SK-N-SH treated with all-trans-retinoic acid at 6 μM for 48 hours (cell line): ENCODE measurements around the gene OR10J5.

Experiments used
- ATAC-seq: fragments of 200-7000 bp; cut with Tn5 transposase; 3 replicates; pipeline ENCODE4 v1.9.1; 2020; ENCODE audit warnings: mild to moderate bottlenecking, moderate library complexity
- ARNTL ChIP-seq: fragments of 450-650 bp; formaldehyde crosslinking; IDR thresholded peaks from 2 replicates; pipeline ENCODE4 v1.5.0; 2020; ENCODE audit warnings: low read depth, mild to moderate bottlenecking, moderate library complexity, borderline replicate concordance
- BACH2 ChIP-seq: fragments of 250-450 bp; sonication (Bioruptor Pico); IDR thresholded peaks from 2 replicates; pipeline ENCODE4 v1.9.0; 2021; ENCODE audit warnings: mild to moderate bottlenecking, borderline replicate concordance
- CSDC2 ChIP-seq: fragments of 250-450 bp; sonication (Bioruptor Pico); IDR thresholded peaks from 2 replicates; pipeline ENCODE4 v1.5.0; 2020; ENCODE audit warnings: mild to moderate bottlenecking, moderate library complexity
- GLIS3 ChIP-seq: fragments of 250-450 bp; sonication (Bioruptor Pico); IDR thresholded peaks from 2 replicates; pipeline ENCODE4 v1.5.0; 2020; ENCODE audit warnings: mild to moderate bottlenecking, moderate library complexity
- ISL1 ChIP-seq: fragments of 250-450 bp; sonication (Bioruptor Pico); IDR thresholded peaks from 2 replicates; pipeline ENCODE4 v2.1.2; 2022; ENCODE audit warnings: mild to moderate bottlenecking, moderate library complexity
- OSR1 ChIP-seq: fragments of 250-450 bp; sonication (Bioruptor Pico); IDR thresholded peaks from 2 replicates; pipeline ENCODE4 v1.8.0; 2022; ENCODE audit warnings: moderate library complexity, mild to moderate bottlenecking, inconsistent platforms
- PPARA ChIP-seq: fragments of 250-450 bp; sonication (Bioruptor Pico); IDR thresholded peaks from 2 replicates; pipeline ENCODE4 v1.5.0; 2020; ENCODE audit warnings: mild to moderate bottlenecking, borderline replicate concordance
- SNAI2 ChIP-seq: fragments of 250-450 bp; sonication (Bioruptor Pico); IDR thresholded peaks from 2 replicates; pipeline ENCODE4 v1.5.0; 2020; ENCODE audit warnings: mild to moderate bottlenecking, moderate library complexity
- TCF4 ChIP-seq: fragments of 250-450 bp; sonication (Bioruptor Pico); IDR thresholded peaks from 2 replicates; pipeline ENCODE4 v1.8.0; 2021; ENCODE audit warnings: mild to moderate bottlenecking, moderate library complexity, borderline replicate concordance
- TOX ChIP-seq: fragments of 250-450 bp; sonication (Bioruptor Pico); IDR thresholded peaks from 2 replicates; pipeline ENCODE4 v1.8.0; 2021; ENCODE audit warnings: mild to moderate bottlenecking, moderate library complexity, borderline replicate concordance
- ZC3H10 ChIP-seq: fragments of 250-450 bp; sonication (Bioruptor Pico); IDR thresholded peaks from 2 replicates; pipeline ENCODE4 v1.5.1; 2021; ENCODE audit warnings: mild to moderate bottlenecking, moderate library complexity
- ZFP3 ChIP-seq: fragments of 250-450 bp; sonication (Bioruptor Pico); IDR thresholded peaks from 2 replicates; pipeline ENCODE4 v1.5.0; 2020; ENCODE audit warnings: mild to moderate bottlenecking, moderate library complexity
- ZFP30 ChIP-seq: fragments of 450-650 bp; formaldehyde crosslinking; IDR thresholded peaks from 2 replicates; pipeline ENCODE4 v1.5.0; 2022; ENCODE audit warnings: mild to moderate bottlenecking, moderate library complexity
- ZNF565 ChIP-seq: fragments of 450-650 bp; formaldehyde crosslinking; conservative IDR thresholded peaks from 2 replicates; pipeline ENCODE4 v1.5.0; 2020; ENCODE audit warnings: low read depth, mild to moderate bottlenecking, moderate library complexity
- ZNF70 ChIP-seq: fragments of 450-650 bp; formaldehyde crosslinking; IDR thresholded peaks from 2 replicates; pipeline ENCODE4 v1.5.0; 2020; ENCODE audit warnings: mild to moderate bottlenecking, moderate library complexity
- ZNF8 ChIP-seq: fragments of 450-650 bp; formaldehyde crosslinking; IDR thresholded peaks from 2 replicates; pipeline ENCODE4 v1.5.0; 2020; ENCODE audit warnings: mild to moderate bottlenecking, moderate library complexity
- TF ChIP-seq, protein P1 (sequence below): fragments of 250-450 bp; sonication (Bioruptor Pico); IDR thresholded peaks from 2 replicates; pipeline ENCODE4 v1.5.0; 2020; ENCODE audit warnings: mild to moderate bottlenecking, moderate library complexity
- TF ChIP-seq, protein P2 (sequence below): fragments of 250-450 bp; sonication (Bioruptor Pico); IDR thresholded peaks from 2 replicates; pipeline ENCODE4 v1.8.0; 2021; ENCODE audit warnings: low read depth, mild to moderate bottlenecking, moderate library complexity, borderline replicate concordance
- TF ChIP-seq, protein P3 (sequence below): fragments of 250-450 bp; sonication (Bioruptor Pico); IDR thresholded peaks from 2 replicates; pipeline ENCODE4 v1.5.1; 2021; ENCODE audit warnings: mild to moderate bottlenecking, moderate library complexity
- TF ChIP-seq, protein P4 (sequence below): fragments of 250-450 bp; sonication (Bioruptor Pico); IDR thresholded peaks from 2 replicates; pipeline ENCODE4 v1.5.1; 2020; ENCODE audit warnings: low read depth, mild to moderate bottlenecking, moderate library complexity
- TF ChIP-seq, protein P5 (sequence below): fragments of 250-450 bp; sonication (Bioruptor Pico); IDR thresholded peaks from 2 replicates; pipeline ENCODE4 v1.8.0; 2020; ENCODE audit warnings: mild to moderate bottlenecking, moderate library complexity, borderline replicate concordance

OR10J5 gene

DNA sequence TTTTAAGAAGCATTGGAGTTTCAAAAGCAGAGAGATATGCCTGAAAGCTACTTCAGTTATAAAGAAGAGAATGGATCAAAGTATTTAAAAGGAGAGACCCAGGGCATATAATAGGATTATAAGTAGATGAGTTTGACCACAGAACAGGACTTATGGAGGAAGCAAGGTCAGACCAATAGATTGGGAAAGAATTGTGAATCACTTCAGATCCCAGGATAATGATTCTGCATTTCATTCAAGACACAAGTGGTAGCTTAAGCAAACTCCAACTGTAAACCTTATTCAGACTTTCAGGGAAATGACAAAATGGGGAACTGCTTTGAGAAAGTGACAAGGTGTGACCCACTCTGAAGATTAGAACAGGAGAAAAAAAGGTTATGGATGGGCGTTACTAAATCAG lies 18.9 kb upstream of the OR10J5 start:
- no peak for ATAC-seq
- no peak for TF ChIP-seq CSDC2 (CRISPR knock-in tag)
- TF ChIP-seq, protein P1, sequence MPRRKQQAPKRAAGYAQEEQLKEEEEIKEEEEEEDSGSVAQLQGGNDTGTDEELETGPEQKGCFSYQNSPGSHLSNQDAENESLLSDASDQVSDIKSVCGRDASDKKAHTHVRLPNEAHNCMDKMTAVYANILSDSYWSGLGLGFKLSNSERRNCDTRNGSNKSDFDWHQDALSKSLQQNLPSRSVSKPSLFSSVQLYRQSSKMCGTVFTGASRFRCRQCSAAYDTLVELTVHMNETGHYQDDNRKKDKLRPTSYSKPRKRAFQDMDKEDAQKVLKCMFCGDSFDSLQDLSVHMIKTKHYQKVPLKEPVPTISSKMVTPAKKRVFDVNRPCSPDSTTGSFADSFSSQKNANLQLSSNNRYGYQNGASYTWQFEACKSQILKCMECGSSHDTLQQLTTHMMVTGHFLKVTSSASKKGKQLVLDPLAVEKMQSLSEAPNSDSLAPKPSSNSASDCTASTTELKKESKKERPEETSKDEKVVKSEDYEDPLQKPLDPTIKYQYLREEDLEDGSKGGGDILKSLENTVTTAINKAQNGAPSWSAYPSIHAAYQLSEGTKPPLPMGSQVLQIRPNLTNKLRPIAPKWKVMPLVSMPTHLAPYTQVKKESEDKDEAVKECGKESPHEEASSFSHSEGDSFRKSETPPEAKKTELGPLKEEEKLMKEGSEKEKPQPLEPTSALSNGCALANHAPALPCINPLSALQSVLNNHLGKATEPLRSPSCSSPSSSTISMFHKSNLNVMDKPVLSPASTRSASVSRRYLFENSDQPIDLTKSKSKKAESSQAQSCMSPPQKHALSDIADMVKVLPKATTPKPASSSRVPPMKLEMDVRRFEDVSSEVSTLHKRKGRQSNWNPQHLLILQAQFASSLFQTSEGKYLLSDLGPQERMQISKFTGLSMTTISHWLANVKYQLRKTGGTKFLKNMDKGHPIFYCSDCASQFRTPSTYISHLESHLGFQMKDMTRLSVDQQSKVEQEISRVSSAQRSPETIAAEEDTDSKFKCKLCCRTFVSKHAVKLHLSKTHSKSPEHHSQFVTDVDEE = no peak
- TF ChIP-seq ZNF565 = no peak
- TF ChIP-seq PPARA (CRISPR knock-in tag) = no peak
- TF ChIP-seq BACH2 = no peak
- TF ChIP-seq ZFP30 (CRISPR knock-in tag) = no peak
- TF ChIP-seq GLIS3 (CRISPR knock-in tag) = no peak
- TF ChIP-seq OSR1 (CRISPR knock-in tag) = no peak
- TF ChIP-seq ZNF70 (CRISPR knock-in tag) = no peak
- TF ChIP-seq, protein P2, sequence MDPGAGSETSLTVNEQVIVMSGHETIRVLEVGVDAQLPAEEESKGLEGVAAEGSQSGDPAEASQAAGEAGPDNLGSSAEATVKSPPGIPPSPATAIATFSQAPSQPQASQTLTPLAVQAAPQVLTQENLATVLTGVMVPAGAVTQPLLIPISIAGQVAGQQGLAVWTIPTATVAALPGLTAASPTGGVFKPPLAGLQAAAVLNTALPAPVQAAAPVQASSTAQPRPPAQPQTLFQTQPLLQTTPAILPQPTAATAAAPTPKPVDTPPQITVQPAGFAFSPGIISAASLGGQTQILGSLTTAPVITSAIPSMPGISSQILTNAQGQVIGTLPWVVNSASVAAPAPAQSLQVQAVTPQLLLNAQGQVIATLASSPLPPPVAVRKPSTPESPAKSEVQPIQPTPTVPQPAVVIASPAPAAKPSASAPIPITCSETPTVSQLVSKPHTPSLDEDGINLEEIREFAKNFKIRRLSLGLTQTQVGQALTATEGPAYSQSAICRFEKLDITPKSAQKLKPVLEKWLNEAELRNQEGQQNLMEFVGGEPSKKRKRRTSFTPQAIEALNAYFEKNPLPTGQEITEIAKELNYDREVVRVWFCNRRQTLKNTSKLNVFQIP (CRISPR knock-in tag) = no peak
- TF ChIP-seq, protein P3, sequence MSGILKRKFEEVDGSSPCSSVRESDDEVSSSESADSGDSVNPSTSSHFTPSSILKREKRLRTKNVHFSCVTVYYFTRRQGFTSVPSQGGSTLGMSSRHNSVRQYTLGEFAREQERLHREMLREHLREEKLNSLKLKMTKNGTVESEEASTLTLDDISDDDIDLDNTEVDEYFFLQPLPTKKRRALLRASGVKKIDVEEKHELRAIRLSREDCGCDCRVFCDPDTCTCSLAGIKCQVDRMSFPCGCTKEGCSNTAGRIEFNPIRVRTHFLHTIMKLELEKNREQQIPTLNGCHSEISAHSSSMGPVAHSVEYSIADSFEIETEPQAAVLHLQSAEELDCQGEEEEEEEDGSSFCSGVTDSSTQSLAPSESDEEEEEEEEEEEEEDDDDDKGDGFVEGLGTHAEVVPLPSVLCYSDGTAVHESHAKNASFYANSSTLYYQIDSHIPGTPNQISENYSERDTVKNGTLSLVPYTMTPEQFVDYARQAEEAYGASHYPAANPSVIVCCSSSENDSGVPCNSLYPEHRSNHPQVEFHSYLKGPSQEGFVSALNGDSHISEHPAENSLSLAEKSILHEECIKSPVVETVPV (CRISPR knock-in tag) = no peak
- TF ChIP-seq, protein P4, sequence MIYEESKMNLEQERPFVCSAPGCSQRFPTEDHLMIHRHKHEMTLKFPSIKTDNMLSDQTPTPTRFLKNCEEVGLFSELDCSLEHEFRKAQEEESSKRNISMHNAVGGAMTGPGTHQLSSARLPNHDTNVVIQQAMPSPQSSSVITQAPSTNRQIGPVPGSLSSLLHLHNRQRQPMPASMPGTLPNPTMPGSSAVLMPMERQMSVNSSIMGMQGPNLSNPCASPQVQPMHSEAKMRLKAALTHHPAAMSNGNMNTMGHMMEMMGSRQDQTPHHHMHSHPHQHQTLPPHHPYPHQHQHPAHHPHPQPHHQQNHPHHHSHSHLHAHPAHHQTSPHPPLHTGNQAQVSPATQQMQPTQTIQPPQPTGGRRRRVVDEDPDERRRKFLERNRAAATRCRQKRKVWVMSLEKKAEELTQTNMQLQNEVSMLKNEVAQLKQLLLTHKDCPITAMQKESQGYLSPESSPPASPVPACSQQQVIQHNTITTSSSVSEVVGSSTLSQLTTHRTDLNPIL (CRISPR knock-in tag) = no peak
- TF ChIP-seq ZNF8 (CRISPR knock-in tag) = no peak
- TF ChIP-seq ISL1 (CRISPR knock-in tag) = no peak
- no peak for TF ChIP-seq TOX (CRISPR knock-in tag)
- TF ChIP-seq, protein P5, sequence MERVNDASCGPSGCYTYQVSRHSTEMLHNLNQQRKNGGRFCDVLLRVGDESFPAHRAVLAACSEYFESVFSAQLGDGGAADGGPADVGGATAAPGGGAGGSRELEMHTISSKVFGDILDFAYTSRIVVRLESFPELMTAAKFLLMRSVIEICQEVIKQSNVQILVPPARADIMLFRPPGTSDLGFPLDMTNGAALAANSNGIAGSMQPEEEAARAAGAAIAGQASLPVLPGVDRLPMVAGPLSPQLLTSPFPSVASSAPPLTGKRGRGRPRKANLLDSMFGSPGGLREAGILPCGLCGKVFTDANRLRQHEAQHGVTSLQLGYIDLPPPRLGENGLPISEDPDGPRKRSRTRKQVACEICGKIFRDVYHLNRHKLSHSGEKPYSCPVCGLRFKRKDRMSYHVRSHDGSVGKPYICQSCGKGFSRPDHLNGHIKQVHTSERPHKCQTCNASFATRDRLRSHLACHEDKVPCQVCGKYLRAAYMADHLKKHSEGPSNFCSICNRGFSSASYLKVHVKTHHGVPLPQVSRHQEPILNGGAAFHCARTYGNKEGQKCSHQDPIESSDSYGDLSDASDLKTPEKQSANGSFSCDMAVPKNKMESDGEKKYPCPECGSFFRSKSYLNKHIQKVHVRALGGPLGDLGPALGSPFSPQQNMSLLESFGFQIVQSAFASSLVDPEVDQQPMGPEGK (CRISPR knock-in tag) = no peak
- no peak for TF ChIP-seq ZC3H10 (CRISPR knock-in tag)
- no peak for TF ChIP-seq SNAI2 (CRISPR knock-in tag)
- no peak for TF ChIP-seq ZFP3 (CRISPR knock-in tag)

DNA sequence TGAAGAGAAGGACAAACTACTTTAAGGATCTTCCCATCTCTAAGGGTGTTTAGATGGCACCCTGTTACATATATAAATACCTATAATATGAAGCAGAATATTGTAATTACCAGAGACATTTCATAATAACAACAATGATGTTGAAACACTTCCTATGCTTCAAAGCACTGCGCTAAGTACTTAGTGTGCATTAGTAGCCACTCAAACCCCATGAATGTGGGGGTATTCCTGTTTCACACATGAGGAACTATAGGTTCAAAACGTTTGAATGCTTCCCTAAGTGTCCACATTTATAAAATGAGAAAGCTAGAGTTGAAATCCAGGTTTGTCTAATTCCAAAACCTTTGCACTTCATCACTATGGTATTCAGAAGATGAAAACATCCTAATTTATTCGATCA lies 18.5 kb upstream of the OR10J5 start:
- ATAC-seq = no peak
- TF ChIP-seq ISL1 (CRISPR knock-in tag) (no peak), ZFP3 (CRISPR knock-in tag) (no peak), ARNTL (CRISPR knock-in tag) (no peak), TCF4 (CRISPR knock-in tag) (no peak), ZFP30 (CRISPR knock-in tag) (no peak), TOX (CRISPR knock-in tag) (no peak), GLIS3 (CRISPR knock-in tag) (no peak), SNAI2 (CRISPR knock-in tag) (no peak), ZC3H10 (CRISPR knock-in tag) (no peak), CSDC2 (CRISPR knock-in tag) (no peak), ZNF70 (CRISPR knock-in tag) (no peak), OSR1 (CRISPR knock-in tag) (no peak), ZNF8 (CRISPR knock-in tag) (no peak)
- TF ChIP-seq, protein P4 (CRISPR knock-in tag) = no peak
- TF ChIP-seq, protein P3 (CRISPR knock-in tag) = no peak
- TF ChIP-seq, protein P5 (CRISPR knock-in tag) = no peak
- TF ChIP-seq, protein P1 = no peak
